GM19099 (cell line): ENCODE results near the gene ZFR2.

Experiments
- POLR2A ChIP-seq: IDR thresholded peaks from 3 replicates; pipeline ENCODE4 v1.6.1; 2011; ENCODE audit warnings: low read depth; ENCODE audit not compliant: insufficient read length; ENCODE audit errors: extremely low read depth

The ZFR2 gene

DNA sequence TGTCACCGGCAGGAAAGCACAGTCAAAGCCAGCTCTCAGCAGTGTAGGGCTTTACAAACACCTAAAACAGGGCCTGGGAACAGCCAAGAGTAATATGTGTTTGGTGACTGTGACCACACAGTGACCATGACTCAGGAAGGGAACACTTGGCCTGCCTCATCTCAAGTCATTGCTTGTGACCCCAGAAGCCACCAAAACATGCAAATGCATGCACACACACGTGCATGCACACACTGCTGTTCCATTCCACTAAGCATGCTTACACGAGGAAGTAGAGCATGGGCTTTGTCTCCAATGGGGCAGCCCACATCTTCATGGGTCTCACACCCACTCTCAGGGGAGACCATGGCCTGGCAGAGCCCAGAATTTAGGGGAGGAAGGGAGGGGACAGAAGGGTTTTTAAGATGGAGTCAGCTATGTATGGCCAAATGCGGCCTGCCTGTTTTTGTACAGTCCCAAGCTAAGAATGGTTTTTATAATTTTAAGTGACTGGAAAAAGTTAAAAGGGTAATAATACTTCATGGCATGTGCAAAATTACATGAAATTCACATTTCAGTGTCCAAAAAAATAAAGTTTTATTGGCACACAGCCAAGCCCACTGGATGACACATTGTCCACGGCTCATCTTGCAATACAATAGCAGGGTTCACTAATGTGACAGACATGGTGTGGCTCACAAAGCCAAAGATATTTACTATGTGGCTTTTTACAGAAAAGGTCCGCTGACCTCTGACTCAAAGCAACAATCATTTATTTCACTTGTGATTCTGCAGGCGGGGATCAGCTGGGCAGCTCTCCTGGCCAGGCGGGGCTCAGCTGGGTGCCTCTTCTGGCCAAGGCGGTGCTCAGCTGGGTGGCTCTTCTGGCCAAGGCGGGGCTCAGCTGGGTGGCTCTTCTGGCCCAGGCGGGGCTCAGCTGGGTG is 17.3 kb downstream of the ZFR2 start:
- TF ChIP-seq POLR2A, result no peak

GRCh38 chr19:3850320-3850972 is 18.4 kb downstream of the ZFR2 start:
- TF ChIP-seq POLR2A, result no peak

- no peak for TF ChIP-seq POLR2A
These were observed 19.1 kb downstream of the ZFR2 start for GRCh38 chr19:3849787-3850186.

- no peak for TF ChIP-seq POLR2A
These were observed 19.7 kb downstream of the ZFR2 start for GRCh38 chr19:3849092-3849491.

GRCh38 chr19:3844596-3844995 is 24.2 kb downstream of the ZFR2 start:
- TF ChIP-seq POLR2A, result no peak

GRCh38 chr19:3842948-3843347 is 25.9 kb downstream of the ZFR2 start:
- no peak for TF ChIP-seq POLR2A

DNA sequence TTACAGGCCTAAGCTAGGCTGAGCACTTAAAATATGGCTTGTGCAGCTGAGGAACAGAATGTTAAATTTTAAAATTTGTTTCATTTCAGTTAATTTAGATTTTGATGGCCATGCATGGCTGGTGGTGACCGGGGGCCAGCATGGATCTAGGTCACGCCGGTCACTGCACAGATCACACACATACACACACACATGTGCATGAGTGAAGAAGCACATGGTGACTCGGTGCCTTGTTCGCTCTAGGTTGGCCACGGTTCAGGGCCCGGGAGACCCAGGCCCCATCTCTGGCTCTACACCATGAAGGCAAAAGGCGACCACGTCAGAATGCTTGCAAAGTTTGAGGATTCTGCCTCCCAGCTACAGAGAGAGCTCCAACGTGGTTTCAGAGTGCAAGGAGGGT is 28.0 kb downstream of the ZFR2 start:
- TF ChIP-seq POLR2A, result no peak

DNA sequence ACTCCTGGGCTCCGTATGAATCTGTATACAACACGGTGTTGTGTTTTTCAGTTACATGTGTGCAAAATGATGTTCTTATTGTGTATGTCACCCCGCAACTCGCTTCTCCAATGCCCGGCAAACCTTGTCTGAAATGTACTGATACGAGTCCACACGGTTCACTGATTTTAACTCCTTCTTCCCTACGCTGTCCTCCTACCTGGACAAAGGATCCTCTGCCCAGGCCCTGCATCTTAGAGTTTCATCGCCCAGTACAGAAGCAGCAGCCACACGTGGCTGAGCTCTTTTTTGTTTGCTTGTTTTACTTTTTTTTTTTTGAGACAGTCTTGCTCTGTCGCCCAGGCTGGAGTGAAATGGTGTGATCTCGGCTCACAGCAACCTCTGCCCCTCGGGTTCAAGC is 28.9 kb downstream of the ZFR2 start:
- TF ChIP-seq POLR2A, result no peak

- no peak for TF ChIP-seq POLR2A
These were observed 30.2 kb downstream of the ZFR2 start for GRCh38 chr19:3838661-3839060.

GRCh38 chr19:3837922-3838321 is 30.9 kb downstream of the ZFR2 start:
- no peak for TF ChIP-seq POLR2A

GRCh38 chr19:3837332-3837731 is 31.5 kb downstream of the ZFR2 start:
- TF ChIP-seq POLR2A, result no peak

DNA sequence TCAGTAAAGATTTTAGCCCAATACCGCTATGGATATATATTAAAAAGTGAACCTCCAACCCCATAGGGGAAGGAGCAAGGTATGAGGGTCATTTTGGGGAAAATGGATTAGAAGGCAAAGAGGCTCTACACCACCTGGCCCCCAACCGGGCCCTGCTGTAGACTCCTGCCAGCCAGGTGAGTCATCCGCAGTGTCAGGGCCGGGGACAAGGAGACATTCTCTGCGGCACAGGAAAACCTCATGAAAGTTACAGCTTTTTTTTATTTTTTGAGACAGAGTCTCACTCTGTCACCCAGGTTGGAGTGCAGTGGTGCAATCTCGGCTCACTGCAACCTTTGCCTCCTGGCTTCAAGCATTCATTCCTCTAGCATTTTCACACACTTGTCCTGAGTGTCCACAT is 32.0 kb downstream of the ZFR2 start:
- TF ChIP-seq POLR2A, result no peak

DNA sequence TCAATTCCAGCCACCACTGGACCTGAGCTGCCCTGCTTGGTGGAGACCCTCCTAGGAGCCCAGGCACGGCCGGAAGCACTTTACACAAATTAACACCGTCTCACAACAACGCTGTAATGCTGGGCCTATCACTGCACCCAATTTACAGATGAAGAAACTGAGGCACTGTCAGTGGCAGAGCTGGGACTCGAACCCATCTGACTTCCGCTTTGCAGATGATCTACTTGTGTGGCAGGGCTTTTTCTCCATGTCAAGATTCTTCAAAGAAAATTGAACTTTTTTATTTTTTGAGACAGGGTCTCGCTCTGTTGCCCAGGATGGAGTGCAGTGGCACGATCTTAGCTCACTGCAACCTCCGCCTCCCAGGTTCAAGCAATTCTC is 33.8 kb downstream of the ZFR2 start:
- no peak for TF ChIP-seq POLR2A

DNA sequence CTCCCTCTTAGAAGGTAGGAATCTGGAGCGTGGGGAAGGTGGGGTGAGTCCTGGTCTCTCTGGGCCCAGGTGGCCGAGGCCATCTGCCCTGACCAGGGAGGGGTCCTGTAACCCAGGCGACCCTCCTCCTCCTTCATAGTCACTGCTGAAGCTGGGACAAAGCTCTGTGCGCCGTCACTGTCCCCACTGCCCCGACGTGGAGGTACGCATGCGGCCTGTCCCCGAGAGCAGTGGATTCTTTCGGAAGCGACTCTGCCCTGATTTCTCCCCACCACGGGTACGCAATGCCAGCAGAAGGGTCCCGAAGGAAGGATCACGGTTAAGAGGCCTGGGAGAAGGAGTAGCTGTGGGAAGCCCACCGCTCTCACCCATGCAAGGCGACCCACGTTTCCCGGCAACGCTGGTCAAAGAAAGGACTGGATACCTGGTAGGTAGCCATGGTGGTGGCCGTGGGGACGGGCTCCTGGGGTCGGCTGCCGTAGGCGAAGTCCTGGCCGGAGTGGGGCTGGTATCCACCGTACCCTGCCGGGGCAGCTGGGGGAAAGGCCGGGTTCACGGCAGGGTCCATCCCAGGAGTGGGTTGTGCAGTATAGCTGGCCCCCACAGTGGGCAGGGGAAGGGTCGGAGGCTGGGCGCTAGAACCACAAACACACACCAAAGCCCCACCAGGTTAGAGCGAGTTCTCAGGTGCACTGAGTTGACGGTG is 34.3 kb downstream of the ZFR2 start:
- TF ChIP-seq POLR2A, result no peak

DNA sequence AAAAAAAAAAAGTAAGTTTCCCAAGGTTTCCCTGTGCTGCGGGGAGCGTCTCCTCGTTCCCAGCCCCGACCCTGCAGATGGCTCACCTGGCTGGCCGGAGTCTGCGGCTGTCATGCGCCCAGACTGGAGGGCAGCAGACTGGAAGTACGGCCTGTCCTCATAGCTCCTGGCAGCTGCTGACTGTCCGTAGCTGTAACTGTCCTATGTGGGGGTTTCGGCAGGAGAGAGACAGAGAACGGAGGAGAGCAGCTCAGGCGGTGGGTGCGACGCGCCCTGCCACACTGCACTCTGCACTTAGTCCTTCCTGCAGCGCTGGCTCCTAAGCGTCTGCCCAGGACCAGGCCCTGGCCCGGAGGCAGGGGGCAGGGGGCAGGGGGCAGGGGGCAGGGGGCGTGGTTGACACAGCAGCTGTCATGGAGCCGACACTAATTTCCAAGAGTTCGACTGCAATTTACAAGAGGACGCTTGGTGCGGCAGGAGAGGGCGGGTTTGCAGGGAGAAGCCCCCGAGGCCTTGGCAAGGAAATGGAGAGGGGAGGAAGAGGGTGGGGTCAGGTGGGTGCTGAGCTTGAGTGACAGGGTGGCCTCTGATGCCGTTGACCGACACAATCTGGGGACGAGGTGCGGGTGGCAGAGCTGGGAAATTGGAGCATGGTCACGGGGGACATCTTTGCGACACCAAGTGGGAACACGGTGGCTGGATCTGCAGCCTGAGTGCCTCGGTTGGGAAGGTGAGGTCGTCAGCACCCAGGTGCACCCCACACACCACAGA is 35.1 kb downstream of the ZFR2 start:
- TF ChIP-seq POLR2A, result no peak
